ENCODE data around the gene MTUS2. TPM values are rescaled to one million over a fixed set of nuclear protein-coding genes. Genes with fewer than 3 reads are reported as not detected.

The MTUS2 gene
- total and polyA plus RNA-seq, 2 donors (not counting 3 experiments of a cell fraction or from before 2014, with no cell fraction given) = not detected

GRCh38 chr13:29359181-29359580 is 539.0 kb downstream of the MTUS2 start:
- ChIA-PET POLR2A (no interaction called here), CTCF (no interaction called here)
- BruUV-seq (replicated peaks) = no TSS peak
- no peaks in the 10 kb centered on the region for H4K20me1 ChIP-seq (replicated peaks; ENCODE audit: control insufficient read depth, extremely low read depth, insufficient read depth, low read length)
- H3K4me3 ChIP-seq (replicated peaks in 1 of 3; ENCODE audit: insufficient read depth in 1 of 3, low read depth in 1 of 3, low read length in 3 of 3) = no peak overlapping the region
- TF ChIP-seq EZH2 (IDR thresholded peaks at IDR 0.05; ENCODE audit: borderline replicate concordance, low read depth, low read length, severe bottlenecking) (no peak), JUN (IDR thresholded peaks at IDR 0.05; ENCODE audit: borderline replicate concordance, insufficient read depth, insufficient read length, low read depth) (no peak), FOS (IDR thresholded peaks at IDR 0.05; ENCODE audit: borderline replicate concordance, insufficient read depth, low read length) (no peak), MYC (IDR thresholded peaks at IDR 0.05; ENCODE audit: low read depth, low read length) (no peak), POLR2AphosphoS5 (IDR thresholded peaks at IDR 0.05; ENCODE audit: insufficient read depth, low read depth, low read length) (no peak), POLR2A (IDR thresholded peaks at IDR 0.05; ENCODE audit: low read depth, low read length) (no peak), GATA2 (IDR thresholded peaks at IDR 0.05; ENCODE audit: insufficient read depth, insufficient read length, low read depth, low read length) (no peak)
- TF ChIP-seq, protein P1, sequence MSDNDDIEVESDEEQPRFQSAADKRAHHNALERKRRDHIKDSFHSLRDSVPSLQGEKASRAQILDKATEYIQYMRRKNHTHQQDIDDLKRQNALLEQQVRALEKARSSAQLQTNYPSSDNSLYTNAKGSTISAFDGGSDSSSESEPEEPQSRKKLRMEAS (IDR thresholded peaks at IDR 0.05; ENCODE audit: insufficient read depth, insufficient read length) = no peak
- TF ChIP-seq, protein P2, sequence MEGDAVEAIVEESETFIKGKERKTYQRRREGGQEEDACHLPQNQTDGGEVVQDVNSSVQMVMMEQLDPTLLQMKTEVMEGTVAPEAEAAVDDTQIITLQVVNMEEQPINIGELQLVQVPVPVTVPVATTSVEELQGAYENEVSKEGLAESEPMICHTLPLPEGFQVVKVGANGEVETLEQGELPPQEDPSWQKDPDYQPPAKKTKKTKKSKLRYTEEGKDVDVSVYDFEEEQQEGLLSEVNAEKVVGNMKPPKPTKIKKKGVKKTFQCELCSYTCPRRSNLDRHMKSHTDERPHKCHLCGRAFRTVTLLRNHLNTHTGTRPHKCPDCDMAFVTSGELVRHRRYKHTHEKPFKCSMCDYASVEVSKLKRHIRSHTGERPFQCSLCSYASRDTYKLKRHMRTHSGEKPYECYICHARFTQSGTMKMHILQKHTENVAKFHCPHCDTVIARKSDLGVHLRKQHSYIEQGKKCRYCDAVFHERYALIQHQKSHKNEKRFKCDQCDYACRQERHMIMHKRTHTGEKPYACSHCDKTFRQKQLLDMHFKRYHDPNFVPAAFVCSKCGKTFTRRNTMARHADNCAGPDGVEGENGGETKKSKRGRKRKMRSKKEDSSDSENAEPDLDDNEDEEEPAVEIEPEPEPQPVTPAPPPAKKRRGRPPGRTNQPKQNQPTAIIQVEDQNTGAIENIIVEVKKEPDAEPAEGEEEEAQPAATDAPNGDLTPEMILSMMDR (IDR thresholded peaks at IDR 0.05; ENCODE audit: extremely low read depth in 1 of 2, insufficient read depth in 1 of 2, low read depth in 1 of 2, low read length in 2 of 2) = no peak
- H3K4me2 ChIP-seq (ENCODE audit: insufficient read depth, low read length) = no peak overlapping the region
- FAIRE-seq (no peak), DNase-seq (ENCODE audit: low read depth, low spot score) (no peak)
- peaks cover 0 to 2% of the 10 kb centered on the region in 2 experiments for H3K27me3 ChIP-seq (ENCODE audit: control insufficient read depth in 2 of 2, insufficient read depth in 2 of 2, low read length in 2 of 2)
- no peaks in the 10 kb centered on the region for H3K9me3 ChIP-seq (replicated peaks; ENCODE audit: control insufficient read depth, insufficient read depth, low read length)
- H2AFZ ChIP-seq (ENCODE audit: low read depth, low read length) = no peak overlapping the region
- no peaks in the 10 kb centered on the region for H3K36me3 ChIP-seq (ENCODE audit: control insufficient read depth in 2 of 2, extremely low read depth in 1 of 2, insufficient read depth in 2 of 2, low read length in 2 of 2)
- intact Hi-C loops (cut with micrococcal nuclease) (no loop called here), dilution Hi-C loops (cut with MboI; ENCODE audit: extremely low pct_ligation_motif_present, low sequenced_read_pairs) (no loop called here)
- no peaks in the 10 kb centered on the region for H3K9me1 ChIP-seq (replicated peaks; ENCODE audit: control insufficient read depth, extremely low read depth, insufficient read depth, low read length)
- no peak overlapping the region for H3K9ac ChIP-seq (replicated peaks; ENCODE audit: extremely low read depth, insufficient read depth, low read length)
- H3K4me1 ChIP-seq (ENCODE audit: control insufficient read depth, extremely low read depth, insufficient read depth, low read length) = no peaks in the 10 kb centered on the region
- H3K79me2 ChIP-seq (ENCODE audit: control insufficient read depth, insufficient read depth, low read length) = no peaks in the 10 kb centered on the region
- H3K27ac ChIP-seq (ENCODE audit: insufficient read depth, low read depth, low read length) = no peak overlapping the region
